ENCODE results near the gene OSBPL10.

OSBPL10 gene

GRCh38 chr3:31763731-31764130 lies 217.3 kb downstream of the OSBPL10 start:
- DNase-seq, result no peak

GRCh38 chr3:31762888-31763351 lies 218.1 kb downstream of the OSBPL10 start:
- no peak for DNase-seq

DNA sequence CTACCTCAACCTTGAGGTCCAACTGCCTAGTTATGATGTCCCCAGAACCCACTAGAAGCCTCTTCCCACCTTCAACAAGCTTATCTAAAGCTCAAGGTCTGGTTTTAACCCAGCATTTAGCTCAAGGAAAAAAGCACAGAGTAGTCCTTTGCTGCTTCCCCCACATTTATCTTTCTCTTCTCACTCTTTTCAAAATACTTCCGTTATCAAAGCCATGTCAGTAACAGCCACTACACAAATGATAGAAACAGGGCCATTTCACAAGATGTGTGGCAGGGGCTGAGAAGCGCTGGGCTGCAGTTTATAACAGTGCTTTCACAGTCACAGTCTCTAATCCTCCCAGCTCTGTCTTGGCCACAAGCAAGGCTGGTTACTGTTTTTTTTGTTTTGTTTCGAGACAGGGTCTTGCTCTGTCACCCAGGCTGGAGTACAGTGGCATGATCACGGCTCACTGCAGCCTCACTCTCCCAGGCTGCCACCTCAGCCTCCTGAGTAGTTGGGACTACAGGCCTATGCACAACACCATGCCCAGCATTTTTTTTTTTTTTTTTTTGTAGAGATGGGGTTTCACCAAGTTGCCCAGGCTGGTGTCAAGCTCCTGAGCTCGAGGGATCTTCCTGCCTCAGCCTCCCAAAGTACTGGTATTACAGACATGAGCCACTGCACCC lies 218.8 kb downstream of the OSBPL10 start:
- peak in 1 of 2 donors; percentile 45 for DNase-seq

DNA sequence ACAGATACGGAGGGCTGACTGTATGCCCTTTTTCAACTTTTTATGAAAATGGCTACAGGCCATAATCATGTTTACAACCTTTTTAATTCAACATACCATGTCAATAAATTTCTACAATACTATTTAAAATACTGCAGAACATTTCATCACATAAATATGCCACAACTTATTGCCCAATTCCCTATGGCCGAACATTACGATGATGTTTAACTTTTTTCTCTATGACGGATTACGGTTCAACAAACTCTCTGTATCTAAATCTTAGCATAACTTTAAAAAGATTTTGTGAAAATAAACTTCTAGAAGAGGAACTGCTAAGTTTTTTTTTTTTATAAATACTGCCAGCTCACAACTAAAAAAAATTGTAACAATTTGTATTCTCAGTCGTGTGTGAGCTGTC lies 220.4 kb downstream of the OSBPL10 start:
- no peak for DNase-seq

DNA sequence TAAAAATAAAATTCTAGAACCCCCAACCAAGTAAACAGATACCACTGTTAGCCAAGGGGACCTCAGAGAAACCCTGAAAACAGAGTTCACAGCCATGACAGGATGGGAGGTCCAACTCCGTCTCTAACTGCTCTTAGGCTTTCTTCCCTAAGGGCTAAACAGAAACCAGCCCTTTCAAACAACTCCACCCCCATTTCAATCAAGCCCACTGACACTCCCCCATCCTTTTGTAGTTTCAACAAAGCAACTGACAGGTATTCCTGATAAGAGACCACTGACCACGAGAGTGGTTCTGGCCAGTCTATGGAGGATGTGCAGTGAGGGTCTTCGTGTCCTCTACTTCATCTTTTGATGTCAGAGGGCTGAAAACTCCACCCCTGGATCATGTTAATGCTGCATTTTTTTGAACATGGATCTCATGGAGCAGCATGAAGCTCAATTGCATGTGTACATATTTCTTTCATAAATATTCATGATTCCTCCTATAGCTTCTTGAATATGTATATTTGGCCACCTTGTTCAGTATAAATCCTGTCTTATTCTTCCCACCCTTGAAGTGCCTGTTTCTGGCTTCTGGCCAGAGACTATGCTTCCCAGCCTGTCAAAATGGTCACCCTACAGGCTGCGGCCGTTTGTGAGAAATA lies 222.6 kb downstream of the OSBPL10 start:
- DNase-seq, result no peak

GRCh38 chr3:31755926-31756658 lies 225.0 kb downstream of the OSBPL10 start:
- peak in 1 of 2 donors; percentile 84 for DNase-seq

DNA sequence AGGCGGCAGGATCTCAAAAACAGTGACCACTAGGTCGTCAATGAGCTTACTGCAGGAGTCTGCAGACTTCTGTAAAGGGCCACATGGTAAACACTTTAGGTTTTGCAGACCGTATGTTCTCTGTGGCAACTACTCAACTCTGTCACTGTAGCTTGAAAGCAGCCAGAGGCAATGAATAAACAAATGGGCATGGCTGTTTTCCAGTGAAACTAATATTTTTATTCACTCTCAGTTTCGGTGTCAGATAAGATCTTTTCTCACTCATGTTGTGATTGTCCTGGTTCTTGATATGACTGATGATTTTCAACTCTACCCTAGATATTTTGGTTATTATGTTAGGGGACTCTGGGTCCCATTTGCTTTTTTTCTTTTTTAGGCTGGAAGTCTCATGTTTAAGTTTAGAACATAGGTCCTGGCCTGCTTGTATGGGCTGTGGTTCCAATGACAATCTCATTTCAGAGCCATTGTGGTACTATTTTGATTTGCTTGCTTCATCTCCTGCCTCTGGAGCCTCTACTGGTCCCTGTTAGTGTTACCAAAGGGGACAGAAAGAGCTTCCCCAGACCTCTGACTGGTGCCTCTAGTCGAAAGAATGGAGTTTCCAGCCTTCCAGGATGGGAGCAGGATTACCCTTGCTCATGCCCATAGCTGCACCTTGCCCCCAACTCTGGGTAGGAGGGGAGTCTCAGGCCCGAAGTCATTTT lies 226.3 kb downstream of the OSBPL10 start:
- no peak for DNase-seq

DNA sequence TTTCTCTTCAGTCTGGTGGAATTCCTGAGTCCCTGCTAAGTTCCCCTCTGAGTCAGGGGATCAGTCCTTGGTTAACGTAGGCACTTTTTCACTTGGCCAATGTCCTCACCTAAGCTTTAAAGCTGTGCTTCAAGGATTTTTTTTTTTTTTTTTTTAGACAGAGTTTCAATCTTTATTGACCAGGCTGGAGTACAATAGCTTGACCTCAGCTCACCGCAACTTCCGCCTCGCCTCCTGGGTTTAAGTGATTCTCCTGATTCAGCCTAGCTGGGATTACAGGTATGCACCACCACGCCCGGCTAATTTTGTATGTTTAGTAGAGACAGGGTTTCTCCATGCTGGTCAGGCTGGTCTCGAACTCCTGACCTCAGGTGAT lies 228.0 kb downstream of the OSBPL10 start:
- DNase-seq, result no peak

DNA sequence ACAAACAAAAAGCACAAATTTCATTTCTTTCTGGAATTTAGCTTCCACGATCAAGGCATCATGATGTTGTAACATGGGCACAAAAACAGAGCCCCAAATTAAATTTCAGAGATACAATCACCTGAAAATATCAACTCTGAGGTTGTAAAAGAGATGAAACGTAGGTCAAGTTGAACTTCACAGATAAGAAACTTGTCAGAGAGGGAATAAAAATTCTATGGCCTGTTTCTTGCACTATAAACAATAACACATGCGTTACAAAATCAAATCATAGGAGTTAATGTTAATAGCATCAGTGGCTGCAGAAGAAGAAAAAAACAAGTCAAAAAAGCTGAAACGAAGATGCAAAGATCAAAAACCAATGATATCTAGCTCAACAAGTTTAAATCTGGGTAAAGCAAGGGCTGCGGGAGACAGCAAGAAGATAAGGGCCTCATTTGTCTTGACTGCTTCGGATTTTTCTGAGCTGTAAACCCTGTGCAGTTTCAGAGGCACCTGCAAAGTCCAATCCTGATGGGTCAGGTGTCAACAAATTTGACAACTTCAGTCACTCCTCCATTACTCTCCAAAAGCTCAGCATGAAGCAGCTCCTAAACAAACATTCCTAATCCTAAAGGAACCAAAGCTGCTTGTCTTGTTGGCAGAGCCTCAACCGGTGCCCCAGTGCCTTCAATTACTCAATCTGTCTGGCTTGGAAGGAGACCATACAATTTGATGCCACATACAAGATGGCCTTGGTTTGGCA lies 228.6 kb downstream of the OSBPL10 start:
- no peak for DNase-seq

- DNase-seq, result no peak
Measured at GRCh38 chr3:31750341-31750740, 230.7 kb downstream of the OSBPL10 start.

DNA sequence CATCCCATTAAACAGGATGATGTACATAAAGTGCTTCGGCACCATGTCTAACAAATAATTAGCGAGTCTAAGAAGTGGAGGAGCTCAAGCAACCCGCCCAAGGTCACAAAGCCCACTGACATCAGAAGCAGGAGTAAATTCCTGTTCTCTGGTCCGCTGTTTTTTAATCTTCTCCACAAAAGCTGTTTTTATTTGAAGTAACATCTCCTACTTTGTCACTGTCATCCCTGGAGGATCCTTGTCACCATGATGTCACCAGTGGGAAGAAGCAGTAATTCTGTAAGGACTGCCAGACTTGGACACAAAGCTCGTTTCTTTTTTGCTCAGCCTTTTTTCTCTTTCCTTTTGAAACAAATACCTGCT lies 232.1 kb downstream of the OSBPL10 start:
- no peak for DNase-seq

GRCh38 chr3:31748281-31748932 lies 232.7 kb downstream of the OSBPL10 start:
- no peak for DNase-seq

- DNase-seq, result no peak
Measured at GRCh38 chr3:31747785-31748184, 233.3 kb downstream of the OSBPL10 start.

DNA sequence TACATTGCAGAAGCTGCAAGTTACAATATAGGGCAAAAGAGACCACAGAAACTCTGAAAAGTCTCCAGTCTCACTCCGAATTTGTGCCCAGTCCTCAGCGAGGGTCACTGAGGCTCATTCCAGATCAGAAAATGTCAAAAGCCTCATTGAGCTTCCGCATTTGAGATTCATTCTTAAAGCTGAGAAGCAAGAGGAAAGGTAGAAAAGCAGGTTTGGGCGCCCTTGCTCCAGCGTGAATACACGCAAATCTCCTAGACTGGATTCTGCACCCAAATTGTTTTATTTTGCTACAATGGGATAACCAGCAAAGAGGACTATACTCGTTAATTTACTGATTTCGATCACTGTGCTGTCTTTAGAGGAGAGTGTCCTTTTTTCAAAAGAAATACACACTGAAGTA lies 236.1 kb downstream of the OSBPL10 start:
- no peak for DNase-seq

DNA sequence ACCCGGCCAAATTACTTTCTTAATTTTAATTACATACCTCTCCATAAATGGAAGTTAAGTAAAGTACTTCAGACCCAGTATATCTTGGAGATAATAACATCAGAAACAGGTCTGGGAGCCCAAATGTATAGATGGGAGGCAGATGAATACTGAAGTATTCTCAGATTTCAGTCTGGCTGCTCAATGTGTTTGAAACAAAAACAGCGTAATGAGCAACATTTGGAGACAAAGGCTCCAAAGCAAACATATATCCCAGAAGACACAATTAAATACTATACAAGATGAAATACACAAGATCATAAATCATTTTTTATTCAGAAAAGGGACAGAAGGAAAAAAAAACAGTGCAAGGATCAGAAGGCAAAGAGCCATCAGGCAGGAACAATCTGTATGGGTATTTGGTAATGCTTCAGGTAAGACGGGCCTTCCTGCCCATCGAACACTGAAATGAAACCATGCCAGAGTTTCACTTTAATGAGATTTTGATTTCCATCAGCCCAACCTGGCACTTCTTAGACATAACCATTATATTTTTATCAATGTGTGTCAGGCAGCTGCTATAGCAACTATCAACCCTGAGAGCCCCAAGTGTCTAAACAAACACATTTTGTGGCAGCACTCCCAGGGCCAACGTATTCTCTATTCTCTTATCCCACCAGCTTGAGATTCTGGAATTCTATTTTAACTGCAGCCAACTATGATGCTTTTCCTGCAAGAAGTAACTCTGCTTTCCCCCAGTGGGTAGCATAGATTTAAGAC lies 237.6 kb downstream of the OSBPL10 start:
- DNase-seq, result no peak

GRCh38 chr3:31740397-31740796 lies 240.7 kb downstream of the OSBPL10 start:
- no peak for DNase-seq

GRCh38 chr3:31738412-31738811 lies 242.7 kb downstream of the OSBPL10 start:
- DNase-seq, result no peak

DNA sequence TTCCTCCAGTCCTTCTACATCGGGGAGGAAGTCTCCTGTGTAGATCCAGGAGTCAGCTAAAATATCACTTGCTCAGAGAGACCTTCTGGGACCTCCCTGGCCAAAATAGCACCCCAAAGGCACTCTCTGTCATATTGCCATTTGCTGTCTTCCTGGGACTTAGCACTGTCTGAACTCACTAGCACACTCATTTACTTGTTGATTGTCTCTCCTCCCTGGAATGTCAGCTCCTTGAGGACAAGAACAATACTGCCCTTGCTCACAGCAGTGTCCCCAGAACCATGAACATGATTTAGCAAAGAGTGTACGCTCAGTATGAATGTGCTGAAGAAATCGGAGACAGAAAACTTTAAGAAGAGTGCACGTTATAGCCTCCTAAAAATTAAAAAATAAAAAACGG lies 245.4 kb downstream of the OSBPL10 start:
- no peak for DNase-seq

GRCh38 chr3:31733234-31733667 lies 247.8 kb downstream of the OSBPL10 start:
- no peak for DNase-seq

DNA sequence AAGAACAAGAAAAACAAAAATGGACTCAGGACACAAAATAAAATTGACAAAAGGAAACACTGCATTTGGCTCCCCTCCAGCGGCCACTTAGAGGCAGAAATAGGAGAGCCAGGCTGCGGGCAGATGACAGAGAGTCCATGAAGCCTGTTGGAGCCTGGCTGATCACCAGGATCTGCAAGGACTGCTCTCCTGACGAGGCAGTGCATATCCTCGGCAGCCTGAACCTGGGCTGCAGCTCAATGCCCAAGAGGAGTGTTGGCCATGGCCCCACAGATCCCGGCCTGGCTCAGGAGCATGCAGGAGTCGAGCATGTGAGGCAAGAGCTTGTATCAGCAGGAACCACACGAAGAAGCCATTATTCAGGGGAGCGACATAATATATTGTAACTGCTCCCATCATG lies 248.5 kb downstream of the OSBPL10 start:
- no peak for DNase-seq

GRCh38 chr3:31729573-31729972 lies 251.5 kb downstream of the OSBPL10 start:
- no peak for DNase-seq

Data from bone marrow (tissue), 2 donors.